ENCODE data around the gene RTN4R.

RTN4R gene

DNA sequence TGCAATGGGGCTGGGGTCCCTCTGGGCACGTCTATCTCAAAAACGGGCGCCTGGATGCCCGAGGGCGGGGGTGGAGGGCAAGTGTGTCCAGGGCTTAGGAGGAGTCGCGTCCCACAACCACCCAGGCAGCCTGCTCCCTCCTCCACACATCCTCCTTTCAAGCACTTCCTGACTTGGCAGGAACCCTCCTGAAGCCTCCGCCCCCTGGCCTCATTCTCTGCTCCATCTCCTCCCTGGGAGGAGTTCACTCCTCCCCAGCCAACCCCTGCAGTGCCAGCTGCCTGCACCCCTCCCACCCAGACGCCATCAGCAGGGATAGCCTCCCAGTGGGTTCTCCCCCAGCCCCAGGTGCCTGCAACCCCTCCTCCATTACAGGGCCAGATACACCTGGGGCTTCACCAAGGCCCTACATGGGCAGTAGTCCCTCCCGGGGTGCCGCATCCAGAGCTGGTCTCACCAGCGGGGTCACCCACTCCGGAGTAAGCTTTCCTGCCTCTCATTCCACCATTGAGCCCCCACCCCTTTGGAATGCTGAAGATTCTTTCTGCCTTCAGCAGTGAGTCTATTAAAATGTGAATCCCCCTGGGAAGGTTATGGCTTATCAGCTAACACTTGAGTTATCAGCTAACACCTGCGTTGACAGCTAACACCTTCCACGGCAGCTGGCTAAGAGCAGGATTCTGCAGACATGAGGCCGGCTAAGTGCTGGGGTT, 24.4 kb downstream of the RTN4R start:
- peak in 52 of 58 donors; percentile 16 to 94 (median 70) for DNase-seq

DNA sequence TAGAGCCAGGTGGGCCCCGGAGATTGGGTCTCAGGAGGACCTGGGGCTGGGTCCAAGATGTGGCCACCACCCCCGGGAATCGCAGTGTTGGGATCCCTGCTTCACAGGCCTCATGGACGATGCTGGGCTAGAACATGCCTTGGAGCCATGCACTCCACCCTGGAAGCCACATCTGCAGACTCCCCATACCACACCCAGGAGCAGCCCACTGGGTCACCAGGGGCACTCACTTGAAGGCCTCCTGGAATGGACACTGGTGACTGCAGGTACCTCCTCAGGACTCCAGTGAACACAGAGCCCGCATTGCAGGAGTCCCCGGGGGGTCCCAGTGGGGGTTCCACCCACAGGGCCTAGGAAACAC, 25.0 kb downstream of the RTN4R start:
- no peak for DNase-seq

DNA sequence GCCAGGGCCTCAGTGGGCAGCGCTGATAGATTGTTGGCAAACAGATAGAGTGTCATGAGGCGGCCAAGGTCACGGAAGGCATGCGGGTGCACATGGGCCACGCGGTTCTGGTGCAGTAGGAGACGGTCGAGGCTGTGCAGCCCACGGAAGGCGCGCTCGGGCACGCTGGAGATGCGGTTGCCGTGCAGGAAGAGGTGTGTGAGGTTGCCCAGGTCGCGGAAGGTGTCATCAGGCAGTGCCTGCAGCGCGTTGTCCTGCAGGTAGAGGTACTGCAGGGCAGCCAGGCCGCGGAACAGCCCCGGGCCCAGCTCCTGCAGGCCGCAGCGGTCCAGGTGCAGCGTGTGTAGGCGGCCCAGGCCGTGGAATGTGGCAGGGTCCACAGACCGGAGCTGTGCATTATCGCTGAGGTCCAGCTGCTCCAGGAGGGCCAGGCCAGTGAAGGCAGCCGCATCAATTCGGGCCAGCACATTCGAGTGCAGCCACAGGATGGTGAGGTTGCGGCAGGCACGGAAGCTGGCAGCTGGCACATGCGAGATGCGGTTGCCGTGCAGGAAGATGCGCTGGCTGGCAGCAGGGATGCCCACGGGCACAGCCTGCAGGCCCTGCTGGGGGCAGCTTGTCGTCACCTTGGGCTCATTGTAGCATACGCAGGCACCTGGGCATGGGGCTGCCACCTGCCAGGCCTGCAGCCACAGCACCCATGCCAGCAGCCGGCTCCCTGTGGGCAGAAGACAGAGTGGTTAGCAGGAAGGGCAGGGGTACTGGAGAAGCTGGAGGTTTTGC, 25.5 kb downstream of the RTN4R start:
- DNase-seq = peak in 1 of 58 donors; percentile 22

DNA sequence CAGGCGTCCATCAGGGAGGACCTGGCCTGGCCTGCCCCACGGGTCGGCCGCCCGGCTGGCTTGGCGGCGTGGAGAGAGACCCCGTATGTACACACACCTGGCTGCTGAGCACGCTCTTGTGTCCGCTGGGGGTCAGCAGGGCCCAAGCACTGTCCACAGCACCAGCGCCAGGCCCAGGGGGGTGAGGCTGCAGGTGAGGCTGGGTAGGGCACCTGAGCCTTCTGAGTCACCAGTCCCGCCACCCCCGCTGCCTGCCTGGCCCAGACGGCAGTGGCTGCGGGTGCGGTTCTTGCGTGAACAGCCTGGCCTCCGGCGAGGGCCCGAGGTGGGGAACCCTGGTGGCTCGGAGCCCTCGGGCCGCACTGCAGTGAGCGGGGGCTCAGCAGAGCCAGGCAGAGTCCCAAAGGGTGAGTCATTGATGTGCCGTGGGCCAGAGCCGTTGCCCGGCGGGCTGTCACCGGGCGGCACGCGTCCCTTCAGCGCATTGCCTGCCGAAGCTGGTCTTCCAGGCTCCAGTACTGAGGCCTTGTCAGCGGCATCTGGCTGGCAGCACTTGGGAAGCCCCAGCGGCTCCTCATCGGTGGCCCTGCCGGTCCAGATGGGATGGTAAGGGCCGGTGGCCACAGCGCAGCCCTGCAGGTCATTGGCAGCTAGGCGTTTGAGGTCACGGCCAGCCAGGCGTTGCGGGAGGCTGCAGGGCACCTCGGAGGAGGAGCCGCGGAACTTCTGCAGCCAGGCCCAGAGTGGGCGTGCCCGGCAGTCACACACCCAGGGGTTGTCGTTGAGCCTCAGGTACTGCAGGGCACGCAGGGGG, 26.3 kb downstream of the RTN4R start:
- DNase-seq = peak in 39 of 58 donors; percentile 13 to 83 (median 52)

DNA sequence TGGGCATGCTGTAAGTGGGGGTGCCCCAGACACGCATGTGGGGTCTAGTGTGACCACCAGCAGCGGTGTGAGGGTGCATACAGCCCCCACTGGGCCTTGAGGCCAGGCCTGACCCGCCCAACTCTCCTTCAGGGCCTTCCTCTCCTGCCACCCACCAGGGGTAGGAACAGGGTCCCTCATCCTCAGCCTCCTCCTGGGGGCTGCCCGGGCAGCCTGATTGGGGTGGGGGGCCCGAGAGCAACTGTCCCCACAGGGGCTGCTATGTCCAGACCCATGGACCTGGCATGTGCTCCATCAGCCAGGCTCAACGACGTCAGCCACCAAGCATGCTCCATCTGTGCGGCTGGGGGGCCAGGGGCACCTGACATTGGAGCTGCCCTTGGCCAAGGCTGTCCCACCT, 27.2 kb downstream of the RTN4R start:
- DNase-seq = peak in 1 of 58 donors; percentile 16

- peak in 52 of 58 donors; percentile 33 to 89 (median 68) for DNase-seq
Observed at GRCh38 chr22:20240447-20240764, 27.7 kb downstream of the RTN4R start.

DNA sequence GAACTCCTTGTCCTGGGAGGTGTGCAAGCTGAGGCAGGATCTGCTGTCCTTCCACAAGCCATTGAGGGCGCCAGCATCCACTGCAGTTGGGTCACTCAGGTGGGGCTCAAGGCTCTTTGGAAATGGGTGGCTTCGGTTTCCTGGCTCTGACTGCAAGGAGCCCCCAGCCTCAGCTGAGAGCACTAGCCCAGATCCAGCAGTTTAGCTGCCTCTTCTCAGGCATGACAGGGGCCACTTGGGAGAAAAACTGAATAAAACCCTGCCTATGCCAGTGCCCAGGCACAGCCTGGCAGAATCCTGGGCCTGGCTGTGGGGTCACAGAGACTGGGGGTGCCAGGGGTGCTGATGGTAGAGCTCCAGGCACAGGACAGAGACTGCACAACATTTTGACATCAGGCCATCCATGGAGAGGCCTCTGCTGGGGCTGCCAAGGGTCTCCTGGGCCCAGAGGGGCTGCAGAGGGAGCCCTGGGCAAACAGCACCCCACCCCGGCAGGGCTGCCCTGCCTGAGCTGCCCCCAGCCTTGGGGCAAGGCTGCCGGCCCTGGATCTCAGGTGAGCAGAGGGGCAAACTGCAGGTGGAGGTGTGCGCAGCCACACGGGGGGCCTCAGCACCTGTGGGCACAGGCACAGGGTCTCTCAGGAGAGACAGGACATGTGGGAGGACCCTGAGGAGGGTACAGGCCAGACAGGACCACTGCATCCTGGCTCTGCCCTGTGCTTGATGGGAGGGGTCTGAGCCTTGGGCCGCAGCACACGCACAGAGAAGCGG, 28.3 kb downstream of the RTN4R start:
- DNase-seq = peak in 2 of 58 donors; percentile 40 to 55

DNA sequence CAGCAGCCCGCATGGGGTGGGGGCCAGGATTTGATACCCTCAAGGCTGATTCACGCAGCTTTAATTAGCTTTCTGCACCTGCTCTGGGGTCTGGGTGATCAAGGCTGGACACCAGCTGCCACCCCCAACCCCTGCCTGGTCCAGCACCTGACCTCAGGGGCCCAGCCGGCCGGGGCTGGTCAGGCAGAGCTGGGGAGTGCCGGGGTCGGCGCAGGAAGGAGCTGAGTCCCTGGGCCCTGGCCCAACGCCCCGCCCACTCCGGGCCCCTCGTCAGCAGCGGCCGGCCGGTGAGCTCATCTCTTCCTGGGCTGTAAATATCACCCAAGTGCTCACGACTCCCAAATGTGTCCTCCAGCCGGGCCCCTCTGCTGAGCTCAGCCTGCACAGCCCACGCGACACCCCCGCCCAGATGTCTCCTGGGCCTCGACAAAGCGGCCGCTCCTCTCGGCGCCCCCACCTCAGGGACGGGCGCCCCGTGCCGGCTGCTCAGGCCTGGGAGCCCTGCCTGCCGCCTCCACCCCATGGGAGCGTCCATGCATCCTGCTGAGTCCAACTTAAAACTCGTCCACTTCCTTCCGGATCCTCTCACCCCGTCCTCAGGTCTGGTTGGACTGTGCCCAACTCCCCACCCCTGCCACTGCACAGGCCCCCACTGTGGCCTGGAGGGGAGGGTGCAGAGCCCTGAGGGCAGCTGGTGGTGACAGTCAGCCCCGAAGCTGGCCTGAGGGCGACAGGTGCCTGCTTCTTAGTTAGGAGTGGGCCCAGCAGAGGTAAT, 29.0 kb downstream of the RTN4R start:
- DNase-seq = peak in 37 of 58 donors; percentile 23 to 87 (median 49)

DNA sequence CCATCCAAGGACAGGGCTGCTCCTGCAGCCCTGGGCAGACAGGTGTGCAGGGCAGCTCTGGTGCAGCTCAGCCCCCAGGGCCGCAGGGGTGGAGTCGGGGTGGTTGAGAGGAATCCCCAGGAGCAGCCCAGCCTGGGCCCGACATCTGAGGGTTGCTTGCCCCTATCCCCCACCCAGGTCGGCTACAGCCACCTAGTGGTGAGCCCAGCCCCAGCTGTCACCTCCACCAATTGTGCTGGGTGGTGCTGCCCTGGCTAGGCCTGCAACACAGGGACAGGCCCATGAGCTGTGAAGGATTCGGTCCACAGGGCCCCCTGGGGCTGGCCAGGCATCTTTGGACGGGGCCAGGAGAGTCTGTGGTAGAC, 29.6 kb downstream of the RTN4R start:
- peak in 23 of 58 donors; percentile 13 to 55 (median 36) for DNase-seq

DNA sequence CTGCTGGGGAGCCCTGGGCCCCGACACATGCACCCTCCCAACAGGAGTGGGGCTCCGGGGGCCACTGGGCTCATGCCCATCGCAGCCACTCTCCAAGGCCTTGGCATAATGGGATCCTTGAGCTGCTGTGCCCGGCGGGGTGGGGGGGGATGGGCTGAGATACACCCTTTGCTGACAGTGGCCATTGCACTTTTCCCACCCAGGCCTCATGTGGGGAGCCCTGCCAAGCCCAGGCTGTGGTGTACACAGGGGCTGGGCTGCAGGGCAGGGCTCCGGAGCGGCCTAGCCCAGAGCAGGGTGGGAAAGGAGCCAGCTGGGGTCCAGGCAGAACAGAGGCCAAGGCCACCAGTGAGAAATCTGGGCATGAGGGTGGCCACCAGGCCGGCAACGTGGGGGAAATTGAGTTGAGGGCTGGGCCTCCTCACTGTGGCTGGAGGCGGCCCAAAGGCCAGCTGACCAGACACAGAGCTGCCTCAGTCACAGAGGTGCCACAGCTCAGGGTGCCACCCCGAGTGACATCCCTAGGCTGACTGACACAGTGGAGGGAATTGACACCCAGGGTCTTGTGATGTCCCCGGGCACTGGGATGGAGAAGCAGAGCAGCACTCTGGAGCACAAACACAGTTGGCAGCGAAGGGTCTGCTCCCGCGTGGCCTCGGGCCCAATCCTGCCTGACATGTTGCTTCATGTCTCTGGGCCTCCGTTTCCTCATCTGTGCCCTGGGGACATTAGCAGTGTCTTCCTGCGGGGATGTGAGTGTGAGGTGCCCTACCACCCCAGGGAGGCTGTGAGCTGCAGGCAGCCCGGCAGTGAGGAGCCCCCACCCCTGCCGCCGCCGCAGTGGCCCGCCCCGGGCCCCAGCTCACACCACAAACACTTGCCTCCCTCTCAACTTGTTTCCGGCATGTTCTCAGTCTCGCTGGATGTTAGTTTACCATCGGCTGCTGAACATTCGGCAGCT, 30.4 kb downstream of the RTN4R start:
- DNase-seq = peak in 14 of 58 donors; percentile 21 to 64 (median 36)

- no peak for DNase-seq
Observed at GRCh38 chr22:20236052-20236717, 31.9 kb downstream of the RTN4R start.

DNA sequence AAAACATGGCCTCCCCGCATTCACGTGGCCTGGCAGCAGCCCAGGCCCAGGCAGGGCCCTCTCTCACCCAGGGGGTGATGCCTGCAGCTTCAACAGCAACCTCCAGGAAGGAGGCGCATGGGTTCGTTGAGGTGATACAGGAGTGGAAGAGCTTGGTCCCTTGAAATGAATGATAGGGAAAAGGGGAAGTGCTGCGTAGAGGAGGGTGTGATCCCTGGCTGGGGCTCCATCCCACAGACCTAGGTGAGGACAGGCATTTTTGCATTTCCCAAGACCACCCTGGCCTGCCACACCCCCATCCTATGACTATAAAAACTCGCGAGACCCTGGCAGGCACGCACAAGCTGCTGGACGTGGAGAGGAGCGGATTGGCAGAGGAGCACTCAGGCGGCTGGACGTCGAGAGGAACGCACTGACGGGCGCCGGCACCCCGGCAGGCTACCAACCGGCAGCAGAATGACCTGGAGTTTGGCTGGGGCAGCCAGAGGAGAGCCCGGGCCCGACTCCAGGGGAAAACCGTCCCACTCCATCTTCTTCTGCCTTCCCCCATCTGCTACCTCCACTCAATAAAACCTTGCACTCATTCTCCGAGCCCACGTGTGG, 32.6 kb downstream of the RTN4R start:
- DNase-seq = no peak

DNA sequence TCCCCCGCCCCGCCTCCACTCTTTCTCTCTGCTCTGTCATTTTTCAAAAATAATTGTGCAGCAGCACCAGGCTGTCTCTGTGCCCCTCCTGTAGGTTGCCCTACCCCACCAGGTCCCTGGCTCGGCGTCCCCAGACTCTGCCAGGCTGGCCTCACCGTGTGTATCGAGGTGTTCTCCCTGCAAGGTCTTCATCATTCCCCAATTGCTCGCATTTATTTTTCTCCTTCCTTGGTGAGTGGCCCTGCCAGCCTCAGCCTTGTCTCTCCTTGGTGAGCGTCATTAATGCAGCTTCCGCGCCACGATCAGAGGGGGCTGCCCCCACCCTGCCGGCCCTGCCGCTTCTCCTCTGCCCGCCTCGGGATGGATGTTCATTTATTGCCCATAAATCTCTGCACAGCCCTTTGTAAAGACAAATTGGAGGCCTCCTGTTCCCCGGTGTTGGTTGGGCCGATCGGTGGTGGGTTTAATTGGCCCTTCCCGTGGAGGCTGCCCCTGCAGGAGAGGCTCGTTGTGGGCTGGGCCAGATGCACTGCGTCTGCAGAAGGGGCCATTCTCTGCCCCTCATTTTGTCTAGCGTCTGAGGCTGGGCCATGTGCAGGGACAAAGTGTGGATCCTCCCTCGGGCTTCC, 33.2 kb downstream of the RTN4R start:
- DNase-seq = no peak

DNA sequence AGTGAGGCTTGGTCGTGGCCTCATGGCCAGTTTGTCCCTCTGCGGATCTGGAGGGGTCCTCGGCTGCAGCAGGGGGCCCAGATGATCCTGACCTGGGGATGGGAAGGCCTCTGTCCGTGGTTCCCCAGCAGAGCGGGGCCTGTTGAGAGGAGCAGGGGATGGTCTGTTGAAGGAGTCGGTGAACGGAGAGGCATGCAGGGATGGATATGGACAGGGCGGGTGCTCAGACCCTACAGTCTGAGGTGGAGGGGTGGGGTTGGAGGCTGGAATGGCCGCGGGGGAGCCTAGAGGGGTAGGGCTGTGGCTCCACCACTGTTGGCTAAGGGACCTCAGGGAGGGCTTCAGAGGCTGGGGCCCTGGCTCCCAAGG, 33.8 kb downstream of the RTN4R start:
- no peak for DNase-seq

DNA sequence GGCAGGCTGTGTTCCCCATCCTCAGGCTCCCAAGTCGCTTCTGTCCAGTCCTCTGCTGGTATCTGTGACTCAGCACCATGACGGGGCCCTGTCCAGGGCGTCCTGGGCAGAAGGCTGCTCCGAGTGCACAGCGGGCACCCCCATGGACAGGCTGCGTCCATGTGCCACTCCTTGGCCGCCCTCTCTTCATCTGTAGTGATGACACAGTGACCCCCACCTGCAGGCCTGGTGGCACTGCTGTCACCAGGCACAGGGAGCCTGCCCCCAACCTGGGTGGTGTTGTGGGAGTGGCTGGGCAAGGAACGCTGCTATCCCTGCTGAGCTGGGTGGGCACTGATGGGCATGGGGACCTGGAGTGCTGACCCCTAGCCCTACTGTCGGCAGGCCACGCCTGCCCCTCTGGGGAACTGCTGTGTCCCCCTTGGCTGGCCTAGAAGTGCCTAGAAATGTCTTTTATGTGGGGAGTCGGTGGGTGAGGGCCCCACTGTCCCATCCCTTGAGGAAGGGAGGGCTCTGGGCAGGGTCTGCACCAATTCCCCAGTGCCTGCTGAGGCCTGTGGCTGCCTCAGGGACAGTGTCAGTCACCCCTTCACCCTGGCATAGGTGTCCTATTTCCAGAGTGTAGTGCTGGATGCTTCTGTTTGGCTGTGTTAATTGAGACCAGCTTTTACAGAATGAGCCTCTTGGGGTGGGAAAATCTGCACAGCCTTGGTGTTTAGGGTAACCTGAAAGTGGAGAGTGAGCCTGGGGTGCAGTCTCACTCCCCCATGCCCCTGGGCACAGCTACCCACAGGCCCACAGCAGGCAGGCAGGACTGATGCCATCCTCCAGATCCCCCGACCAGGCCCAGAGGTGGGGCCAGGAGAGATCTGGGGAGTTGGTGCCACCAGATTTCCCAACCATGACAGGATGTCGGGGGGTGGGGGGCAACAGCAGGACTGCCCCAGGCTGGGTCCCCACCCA, 34.5 kb downstream of the RTN4R start:
- no peak for DNase-seq

GRCh38 chr22:20232781-20233180, 35.3 kb downstream of the RTN4R start:
- DNase-seq = no peak

- no peak for DNase-seq
Observed at GRCh38 chr22:20232237-20232598, 35.9 kb downstream of the RTN4R start.

Measured in anterior cingulate cortex (tissue), 58 donors.